T-helper 22 cell (primary cell): Measurements from ENCODE around the gene SLC25A45.

Experiments used
- DNase-seq: peaks from one replicate; pipeline ENCODE4 v3.0.0-alpha.2; 2020; ENCODE audit warnings: low read depth

SLC25A45 gene

DNA sequence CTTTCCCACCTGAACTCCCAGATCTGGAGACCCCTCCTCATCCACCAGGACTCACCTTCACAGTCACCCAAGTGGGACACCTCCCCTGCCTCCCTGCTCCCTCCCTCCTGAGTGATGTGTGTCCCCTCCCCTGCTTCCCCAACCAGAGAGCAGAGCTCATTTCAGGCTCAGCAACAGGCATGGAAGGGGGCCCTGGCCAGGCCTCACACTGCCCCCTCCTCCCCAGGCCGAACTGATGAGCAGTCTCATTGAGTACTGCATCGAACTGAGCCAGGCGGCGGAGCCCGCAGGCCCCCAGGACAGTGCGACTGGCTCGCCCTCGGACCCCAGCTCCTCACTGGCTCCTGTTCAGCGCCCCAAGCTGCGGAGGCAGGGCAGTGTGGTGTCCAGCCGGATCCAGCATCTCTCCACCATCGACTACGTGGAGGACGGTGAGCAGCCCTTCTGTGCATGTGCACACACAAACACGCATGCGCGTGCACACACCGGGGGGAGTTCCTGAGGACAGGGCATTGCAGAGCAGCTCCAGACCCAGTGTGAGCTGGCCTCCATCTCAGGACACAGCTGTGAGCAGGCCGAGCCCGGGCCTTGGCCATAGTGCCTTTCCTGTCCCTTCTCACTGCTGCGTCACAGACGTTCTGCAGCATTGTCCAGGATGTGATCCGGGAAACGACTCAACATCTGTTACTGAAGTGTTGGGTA, 22.3 kb upstream of the SLC25A45 start:
- no peak for DNase-seq

DNA sequence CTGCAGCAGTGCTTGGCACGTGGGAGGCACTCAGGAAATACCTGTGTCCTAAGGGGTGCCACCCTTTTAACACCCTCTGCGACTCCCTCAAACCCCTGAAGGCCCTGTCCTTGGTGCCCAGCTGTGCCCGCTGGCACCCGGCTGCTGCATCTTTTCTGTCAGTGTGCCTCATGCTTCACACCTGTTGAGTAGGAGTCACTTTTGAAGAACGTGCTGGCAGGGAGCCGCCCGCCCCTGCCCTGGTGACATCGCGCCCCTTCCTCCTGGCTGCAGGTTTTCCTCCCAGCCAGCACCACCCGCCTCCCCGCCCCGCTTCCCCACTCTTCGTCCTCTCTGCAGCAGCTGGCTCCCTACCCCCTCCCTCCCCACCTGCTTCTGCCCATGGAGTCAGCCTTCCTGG, 21.8 kb upstream of the SLC25A45 start:
- DNase-seq = no peak

DNA sequence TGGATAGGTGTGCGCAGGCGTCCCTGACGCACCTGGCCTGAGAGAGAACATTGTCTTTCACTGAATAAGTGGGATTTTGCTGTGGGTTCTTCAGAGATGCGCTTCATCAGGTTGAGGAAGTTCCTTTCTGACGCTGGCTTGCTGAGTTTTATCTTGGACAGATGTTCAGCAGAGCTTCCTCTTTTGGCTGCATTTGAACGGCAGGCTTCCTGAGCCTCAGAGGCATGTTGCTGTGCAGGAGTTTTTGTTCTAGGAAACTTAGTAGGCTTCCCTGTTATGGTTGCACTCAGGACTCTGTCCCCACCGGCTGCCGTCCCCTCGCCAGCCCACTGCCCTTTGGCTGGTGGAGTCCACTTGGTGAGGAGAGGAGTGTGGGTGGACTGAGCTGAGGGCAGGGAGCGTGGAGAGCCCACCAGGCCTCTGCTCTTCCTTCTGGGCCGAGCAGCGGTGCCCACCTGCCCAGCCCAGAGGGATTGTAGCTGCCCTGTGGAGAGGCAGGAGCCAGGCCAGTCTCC, 21.2 kb upstream of the SLC25A45 start:
- DNase-seq = no peak

DNA sequence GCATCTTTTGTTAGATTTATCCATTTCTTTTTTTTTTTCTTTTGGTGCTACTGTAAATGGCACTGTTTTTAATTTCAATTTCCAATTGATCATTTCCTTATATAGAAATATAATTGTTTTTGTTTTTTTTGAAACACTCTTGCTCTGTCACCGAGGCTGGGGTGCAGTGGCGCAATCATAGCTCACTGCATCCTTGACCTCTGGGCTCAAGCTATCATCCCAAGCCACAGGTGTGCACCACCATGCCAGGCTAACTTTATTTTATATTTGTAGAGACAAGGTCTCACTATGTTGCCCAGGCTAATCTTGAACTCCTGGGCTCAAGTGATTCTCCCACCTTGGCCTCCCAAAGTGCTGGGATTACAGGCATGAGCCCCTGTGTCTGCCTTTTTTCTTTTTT, 20.3 kb upstream of the SLC25A45 start:
- no peak for DNase-seq

DNA sequence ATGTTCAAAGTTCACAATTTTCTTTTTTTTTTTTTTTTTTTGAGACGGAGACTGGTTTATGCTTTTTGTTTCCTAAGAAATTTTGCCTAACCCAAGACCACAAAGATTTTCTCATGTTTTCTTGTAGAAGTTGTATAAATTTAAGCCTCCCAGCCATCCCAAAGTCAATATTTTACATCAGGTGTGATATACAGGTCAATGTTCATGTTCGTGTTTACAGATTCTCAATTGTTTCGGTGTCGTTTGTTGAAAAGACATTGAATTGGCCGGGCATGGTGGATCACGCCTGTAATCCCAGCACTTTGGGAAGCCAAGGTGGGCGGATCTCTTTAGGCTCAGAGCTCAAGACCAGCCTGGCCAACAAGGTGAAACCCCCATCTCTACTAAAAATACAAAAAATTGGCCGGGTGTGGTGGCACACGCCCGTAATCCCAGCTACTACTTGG, 19.4 kb upstream of the SLC25A45 start:
- no peak for DNase-seq

DNA sequence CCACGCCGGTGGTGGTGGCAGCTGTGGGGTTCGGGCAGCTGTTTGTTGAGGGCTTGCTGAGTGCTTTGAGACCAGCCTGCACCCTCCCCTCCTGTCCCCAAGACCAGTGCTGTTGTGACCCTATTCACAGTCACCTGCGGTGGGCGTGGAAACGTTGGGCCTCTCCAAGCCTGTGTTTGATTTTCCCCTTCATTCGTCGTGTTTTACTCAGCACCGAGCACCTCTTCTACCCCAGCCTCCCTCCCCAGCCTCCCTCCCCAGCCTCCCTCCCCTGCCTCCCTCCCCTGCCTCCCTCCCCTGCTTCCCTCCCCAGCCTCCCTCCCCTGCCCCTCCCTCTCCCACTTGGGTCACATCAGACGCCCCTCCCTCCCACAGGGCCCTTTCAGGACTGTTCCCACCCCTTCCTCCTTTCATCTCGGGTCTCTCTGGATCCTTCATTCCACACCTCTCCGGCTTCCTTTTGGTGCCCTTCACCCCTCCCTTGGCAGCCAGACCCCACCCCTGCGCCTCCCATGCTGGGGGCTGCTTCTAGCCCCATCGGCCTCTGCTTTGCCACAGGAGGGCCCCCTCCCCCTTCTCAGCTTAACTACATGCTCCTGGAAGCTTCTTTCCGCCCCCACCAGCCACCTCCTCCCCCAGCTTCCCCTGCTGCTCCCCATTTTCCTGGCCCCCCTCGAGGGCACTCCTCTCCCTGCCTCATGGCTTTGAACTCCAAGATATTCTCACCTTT, 18.8 kb upstream of the SLC25A45 start:
- DNase-seq = no peak

DNA sequence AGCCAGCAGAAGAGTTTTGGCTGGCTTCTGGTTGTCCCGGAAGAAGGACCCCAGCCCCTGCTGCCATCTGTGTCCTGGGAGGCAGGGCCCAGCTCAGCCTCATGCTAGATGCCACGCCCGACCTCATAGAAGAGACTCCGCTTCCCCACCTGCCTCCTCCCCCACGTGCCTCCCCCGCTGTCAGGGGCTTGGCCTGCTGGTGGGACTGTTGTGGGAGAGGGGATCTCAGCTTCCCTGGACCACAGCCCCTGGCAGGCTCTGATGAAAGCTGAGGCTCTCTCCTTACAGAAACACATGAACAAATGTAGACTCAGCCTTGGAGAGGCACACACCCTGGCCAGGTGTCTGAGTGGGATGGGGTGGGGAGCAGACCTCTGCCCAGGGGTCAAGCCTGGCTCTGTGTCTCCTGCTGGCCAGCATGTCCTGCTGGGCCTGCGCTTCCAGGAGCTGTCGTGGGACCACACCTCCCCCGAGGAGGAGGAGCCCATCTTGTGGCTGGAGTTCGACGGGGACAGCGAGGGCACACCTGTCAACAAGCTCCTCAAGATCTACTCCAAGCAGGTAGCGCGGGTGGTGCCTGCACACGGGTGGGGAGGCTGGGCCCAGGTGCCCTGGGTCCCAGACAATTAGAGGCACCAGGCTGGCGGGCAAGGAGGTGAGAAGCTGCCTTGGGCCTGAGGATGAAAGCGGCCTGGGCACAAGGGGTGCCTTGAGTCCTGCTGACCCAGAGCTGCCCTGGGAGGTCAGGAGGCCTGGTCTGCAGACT, 18.0 kb upstream of the SLC25A45 start:
- no peak for DNase-seq

DNA sequence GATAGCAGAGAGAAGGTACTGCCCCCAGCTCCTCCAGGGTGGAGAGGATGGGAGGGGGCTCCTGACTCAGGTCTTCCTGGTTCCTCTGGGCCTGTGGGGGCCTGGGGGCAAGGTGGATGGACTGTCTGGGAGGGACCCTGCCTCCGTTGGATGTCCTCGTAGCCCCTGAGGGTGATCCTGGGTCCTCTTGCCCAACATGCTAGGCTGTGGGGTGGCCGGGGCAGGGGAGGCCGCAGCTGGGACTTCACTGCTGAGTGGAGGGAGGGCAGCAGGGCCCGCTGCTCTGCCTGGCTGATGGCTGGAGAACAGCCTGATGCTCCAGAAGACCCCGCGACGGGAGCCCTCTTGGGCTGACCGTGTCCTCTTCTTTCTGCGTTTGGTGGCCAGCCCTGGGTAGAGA, 17.4 kb upstream of the SLC25A45 start:
- DNase-seq = no peak

DNA sequence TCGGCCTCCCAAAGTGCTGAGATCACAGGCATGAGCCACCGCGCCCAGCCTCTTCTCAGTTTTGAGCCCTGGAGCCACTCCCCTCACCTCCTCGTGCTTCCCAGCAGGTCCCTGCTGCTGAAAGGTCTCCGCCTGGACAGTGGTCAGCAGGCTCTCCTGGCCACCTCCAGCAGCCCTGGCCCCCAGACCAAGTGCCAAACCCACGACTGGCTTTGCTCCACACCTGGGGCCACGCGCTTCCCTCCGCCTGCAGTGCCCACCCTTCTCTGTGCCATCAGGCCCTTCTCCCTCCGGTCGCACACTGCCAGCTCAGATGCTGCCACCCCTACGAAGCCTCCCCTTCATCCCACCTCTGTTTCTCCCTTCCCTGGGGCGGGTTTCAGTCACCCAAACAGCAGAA, 16.8 kb upstream of the SLC25A45 start:
- DNase-seq = no peak

DNA sequence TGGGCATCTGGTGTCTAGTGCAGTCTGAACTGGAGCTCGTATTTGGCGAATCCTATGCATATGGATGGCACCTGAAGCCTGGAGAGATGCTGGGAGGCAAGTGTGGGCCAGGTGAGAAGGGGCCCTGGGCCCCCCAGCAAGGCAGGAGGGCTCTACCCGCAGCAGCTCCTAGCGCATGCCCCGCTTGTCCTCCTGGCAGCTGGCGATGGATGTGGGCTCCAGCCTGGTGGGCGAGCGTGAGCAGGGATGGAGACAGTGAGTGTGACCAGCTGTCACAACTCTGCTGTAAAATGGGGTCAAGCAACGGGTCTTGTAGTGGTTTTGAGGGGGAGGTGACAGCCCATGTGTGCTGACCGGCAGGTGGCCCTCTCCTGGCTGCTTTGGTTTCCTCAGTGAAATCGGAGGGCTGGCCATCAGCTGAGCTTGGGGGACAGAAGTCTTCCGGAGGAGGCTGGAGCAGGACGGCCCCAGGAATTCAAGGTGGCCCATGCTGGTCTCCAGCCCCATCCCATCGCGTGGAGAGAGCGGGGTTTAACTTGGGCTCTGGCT, 16.0 kb upstream of the SLC25A45 start:
- no peak for DNase-seq

DNA sequence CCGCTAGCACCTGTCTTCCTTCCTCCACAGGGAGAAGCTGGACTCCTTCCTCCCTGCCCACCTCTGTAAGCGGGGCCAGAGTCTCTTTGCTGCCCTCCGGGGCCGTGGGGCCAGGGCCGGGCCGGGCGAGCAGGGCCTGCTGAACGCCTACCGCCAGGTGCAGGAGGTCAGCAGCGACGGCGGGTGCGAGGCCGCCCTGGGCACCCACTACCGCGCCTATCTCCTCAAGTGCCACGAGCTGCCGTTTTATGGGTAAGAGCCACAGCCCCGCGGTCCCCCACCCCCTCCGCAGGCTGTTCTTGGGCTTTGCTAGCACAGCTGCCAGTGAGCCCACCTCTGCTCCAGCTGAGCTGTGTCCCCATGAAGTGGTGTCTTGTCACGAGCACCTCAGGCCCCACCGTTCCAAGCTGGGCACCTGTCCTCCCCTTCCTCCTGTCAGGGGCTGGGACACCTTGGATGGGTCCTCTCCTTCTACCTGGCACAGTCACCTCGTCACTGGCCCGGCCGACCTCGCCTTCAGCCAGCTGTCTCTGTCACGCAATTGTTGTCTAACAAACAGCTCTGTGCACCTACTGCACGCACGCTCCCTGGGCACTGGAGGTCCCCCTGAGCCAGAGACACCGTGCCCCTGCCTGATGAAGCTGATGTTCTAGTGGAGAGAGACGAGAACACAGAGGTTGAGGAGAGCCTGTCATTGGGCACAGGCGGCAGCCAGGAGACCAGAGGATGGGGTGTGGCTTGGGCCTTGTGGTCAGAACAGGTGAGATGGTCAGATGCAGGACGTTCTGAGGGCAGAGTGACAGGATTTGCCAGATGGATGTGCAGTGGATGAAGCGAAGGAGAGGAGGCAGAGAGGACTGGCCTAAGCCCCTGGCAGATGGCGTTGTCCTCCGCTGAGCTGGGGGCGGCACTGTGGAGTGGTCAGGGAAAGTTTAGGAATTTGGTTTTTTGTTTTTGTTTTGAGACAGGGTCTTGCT, 14.6 kb upstream of the SLC25A45 start:
- DNase-seq = no peak

DNA sequence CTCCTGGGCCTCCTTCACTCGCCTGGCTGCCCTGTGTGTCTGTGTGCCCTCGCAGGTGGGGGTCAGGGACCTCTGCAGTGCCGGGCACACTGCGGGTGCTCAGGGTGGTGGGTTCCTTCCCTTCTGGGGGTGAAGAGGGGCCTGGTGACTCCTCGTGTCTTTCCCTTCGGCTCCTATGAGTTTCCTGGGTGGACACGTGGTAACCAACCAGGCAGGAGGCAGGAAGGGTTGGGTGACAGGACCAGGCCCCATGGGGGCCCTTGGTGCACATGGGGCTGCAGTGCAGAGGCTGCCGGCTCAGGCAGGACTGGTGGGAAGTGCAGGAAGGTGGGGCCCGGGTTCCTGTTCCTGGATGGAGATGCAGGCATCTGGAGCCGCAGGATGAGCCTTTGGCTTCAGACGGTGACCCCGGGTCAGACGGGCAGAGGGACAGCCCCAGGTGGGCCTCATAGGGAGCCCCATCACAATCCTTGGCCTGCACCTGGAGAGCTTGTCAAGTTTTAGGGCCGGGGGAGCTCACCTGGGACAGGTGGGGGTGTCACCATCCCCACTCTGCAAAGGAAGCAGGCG, 13.6 kb upstream of the SLC25A45 start:
- DNase-seq = no peak

DNA sequence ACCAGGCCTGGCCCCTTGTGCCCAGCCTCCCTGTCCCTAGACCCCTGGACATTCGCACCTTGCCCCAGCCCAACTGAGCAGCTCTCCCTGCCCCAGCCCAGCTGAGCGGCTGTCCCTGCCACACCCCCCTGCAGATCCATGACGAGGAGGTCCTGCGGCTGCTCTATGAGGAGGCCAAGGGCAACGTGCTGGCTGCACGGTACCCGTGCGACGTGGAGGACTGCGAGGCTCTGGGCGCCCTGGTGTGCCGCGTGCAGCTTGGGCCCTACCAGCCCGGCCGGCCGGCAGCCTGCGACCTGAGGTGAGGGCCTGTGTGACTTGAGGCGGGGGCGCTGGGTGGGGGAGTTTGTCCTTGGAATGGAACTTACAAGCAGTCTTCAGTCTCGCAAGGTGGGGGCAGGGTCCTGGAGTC, 11.7 kb upstream of the SLC25A45 start:
- DNase-seq = no peak

DNA sequence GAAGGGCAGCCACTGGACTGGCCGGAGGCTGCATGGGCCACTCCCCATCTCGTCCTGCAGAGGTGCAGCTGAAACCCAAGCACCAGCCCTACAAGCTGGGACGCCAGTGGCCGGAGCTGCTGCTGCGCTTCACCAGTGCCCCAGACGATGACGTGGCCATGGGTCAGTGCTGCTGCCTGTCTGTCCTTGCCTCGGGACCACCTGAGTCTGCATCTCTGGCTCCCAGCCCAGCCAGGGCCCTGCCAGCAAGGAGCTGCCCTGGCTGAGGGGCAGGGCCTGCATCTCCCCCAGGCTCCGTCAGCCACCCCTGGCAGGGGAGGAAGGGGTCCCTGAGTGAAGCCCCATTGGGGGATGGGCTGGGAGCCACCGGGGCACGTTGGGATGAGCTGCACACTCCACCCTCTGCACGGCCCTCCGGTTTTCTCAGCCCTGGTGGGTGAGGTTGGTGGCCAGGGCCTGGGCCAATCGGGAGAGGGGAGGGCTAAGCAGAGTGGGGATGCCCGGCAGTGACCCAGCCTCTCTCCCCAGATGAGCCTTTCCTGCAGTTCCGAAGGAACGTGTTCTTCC, 11.2 kb upstream of the SLC25A45 start:
- no peak for DNase-seq

DNA sequence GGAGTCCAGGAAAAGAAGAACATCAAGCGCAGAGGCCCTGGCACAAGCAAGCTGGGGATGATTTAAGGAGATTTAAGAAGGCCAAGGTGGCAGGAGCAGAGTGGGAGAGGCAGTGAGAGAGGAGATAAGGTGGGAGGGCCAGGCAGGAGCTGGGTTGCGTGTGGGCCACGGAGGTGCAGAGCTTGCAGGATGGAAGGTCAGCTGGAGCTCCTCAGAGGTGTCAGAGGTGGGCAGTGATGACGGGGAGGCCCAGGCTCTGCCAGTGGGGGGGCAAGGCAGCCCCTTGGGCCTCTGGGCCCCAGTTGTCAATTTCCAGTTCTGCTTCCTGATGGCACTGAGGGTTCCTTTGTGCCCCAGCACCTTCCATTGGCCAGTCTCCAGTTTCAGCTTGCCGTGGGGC, 10.5 kb upstream of the SLC25A45 start:
- no peak for DNase-seq

DNA sequence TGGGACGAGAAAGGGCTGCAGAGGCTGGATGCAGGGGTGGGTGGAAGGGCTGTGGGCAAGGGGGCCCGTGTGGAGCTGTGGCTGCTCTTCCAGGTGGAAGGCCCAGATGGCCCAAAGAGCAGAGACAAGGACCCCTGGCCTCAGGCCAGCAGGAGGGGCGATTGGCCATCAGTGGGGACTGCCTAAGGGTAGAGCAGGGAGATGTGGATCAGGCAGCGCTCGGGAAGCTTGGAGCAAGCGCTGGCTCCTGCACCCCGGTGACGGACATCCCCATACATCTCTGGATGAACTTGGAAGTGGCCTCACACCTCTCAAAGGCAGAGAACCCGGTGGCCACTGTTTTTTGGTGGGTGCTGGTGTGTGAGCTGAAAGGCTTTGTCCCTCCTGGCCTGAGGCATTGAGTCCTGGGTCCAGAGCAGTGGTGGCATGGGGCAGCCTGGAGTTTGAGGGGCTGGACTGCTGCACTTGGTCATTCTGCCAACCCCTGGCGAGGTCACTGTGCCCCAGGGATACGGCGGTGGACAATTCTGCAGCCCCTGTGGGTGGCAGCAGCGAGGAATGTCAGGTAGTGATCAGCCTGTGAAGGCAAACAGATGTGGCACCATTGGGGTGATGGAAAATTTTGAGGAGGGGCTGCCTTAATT, 9.9 kb upstream of the SLC25A45 start:
- DNase-seq = no peak

DNA sequence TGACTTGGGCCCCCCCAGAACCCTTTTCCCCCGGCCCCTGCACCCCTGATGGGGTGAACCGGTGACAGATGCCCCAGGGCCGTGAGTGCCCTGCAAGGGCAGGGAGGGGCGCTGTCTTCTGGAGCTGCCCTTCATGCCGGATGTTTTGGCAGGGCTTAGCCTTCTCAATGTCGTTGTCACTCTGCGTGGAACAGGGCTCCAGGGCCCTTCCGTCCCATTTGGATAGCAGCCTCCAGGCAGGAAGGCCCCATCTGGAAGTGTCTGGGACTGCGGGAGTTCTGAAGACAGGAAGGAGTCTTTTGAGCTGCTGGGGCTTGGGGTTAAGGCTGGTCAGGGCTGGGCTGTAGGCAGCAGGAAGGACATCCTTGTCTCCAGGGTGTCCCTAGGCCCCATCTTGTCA, 8.6 kb upstream of the SLC25A45 start:
- no peak for DNase-seq

DNA sequence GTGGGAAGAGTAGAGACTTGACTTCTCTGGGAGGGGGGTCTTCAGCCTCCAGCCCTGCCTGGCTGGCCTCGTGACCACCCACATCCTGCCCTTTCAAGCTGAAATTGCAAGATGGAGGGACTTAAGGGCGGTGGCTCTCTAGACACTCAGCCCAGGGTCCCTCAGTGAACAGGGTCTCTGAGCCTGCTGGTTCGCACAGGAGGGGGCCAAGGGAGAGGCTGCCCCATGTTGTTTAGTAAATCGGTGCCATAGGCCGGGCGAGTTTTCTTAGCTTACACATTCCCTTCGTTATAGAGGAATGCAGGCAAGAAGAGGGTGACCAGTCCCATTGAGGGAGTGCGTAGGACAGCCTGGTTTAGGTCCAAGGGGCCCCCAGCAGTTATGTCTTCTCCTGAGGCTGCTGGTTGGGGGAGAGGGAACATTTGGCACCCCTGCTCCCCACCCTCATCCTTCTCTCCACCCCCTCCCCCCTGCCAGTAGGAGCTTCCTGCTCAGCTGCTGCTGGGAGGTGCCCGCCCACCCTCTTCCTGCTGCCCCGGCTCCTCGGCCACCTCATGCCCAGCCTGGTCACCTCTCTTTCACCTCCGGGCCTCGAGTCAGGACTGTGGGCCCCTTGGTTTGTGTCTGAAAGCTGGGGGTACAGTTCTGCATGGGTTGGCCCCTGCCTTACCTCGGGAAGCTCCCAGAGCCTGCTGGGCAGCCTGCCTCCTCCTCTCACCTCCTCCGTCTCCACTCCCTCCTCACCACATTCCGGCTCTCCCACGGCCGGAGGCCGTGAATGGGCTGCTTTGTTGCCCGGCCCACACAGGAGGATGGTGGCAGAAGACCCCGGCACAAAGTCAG, 7.9 kb upstream of the SLC25A45 start:
- DNase-seq = no peak

DNA sequence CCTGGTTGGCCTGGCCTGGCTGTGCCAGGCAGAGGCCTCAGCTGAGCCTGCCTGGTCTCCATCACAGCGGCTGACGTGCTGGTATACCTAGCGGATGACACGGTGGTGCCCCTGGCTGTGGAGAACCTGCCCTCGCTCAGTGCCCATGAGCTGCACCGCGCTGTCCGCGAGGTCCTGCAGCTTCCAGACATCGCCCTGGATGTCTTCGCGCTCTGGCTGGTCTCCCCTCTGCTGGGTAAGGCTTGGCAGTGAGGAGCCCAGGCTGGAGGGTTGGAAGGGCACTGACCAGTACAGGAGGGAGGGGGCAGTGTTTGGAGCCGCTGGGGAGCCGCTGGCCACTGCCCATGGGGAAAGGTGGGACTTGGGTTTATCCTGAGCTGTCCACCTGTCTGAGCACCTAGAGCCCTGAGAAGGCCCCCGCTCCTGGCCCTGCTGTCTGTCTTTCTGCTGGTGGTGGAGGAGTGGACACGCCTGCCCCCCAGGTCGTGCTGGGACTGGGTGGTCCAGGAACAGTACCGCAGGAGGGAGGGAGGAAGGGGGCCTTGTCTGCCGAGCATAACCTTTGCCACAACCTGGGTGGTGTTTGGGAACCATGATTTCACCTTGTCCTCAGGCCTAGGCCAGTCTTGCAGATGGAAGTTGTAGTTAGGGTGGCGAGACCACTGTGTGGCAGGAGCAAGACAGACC, 7.0 kb upstream of the SLC25A45 start:
- no peak for DNase-seq
